OCI-LY3 (cell line): Measurements from ENCODE around the gene LIN28A.
"Not testable (repeated sequence)": the region's sequence is repeated elsewhere in the genome, so short reads cannot be mapped to it uniquely, and the experiment has no call there.

Source experiments
- H2AFZ ChIP-seq: fragments of 200-600, 300-600 bp; shearing (Covaris generic); 2 replicates; pipeline ENCODE4 v1.6.0; 2014; ENCODE audit warnings: antibody characterized with exemption, low read depth, low read length
- H3K27ac ChIP-seq: fragments of 200-600, 300-600 bp; sonication (generic); 2 replicates; pipeline ENCODE4 v1.5.1; 2014; ENCODE audit warnings: mild to moderate bottlenecking, low read length, moderate library complexity, mixed read lengths
- H3K27me3 ChIP-seq: fragments of 200-600, 300-600 bp; sonication (generic); 2 replicates; pipeline ENCODE4 v1.6.1; 2014; ENCODE audit warnings: low read depth, low read length, mixed read lengths
- H3K36me3 ChIP-seq: fragments of 200-600, 300-600 bp; sonication (generic); replicated peaks from 2 replicates; pipeline ENCODE3; 2014; ENCODE audit warnings: low read depth, low read length, mixed read lengths
- H3K4me1 ChIP-seq: fragments of 300-600, 200-600 bp; sonication (generic); 2 replicates; pipeline ENCODE4 v1.6.1; 2014; ENCODE audit warnings: low read length, mixed read lengths
- H3K4me2 ChIP-seq: fragments of 200-600, 300-600 bp; sonication (generic); 2 replicates; pipeline ENCODE4 v1.6.1; 2014; ENCODE audit warnings: low read length, mixed read lengths
- H3K4me3 ChIP-seq: fragments of 300-600, 200-600 bp; sonication (generic); 2 replicates; pipeline ENCODE4 v1.5.1; 2014; ENCODE audit warnings: antibody characterized with exemption, mild to moderate bottlenecking, low read length, moderate library complexity
- H3K79me2 ChIP-seq: fragments of 300-600, 200-600 bp; shearing (Covaris generic); 2 replicates; pipeline ENCODE4 v1.6.1; 2014; ENCODE audit warnings: mild to moderate bottlenecking, low read length, mixed read lengths
- H3K9ac ChIP-seq: fragments of 300-600, 200-600 bp; shearing (Covaris generic); 2 replicates; pipeline ENCODE4 v1.6.0; 2014; ENCODE audit warnings: mild to moderate bottlenecking, low read length, moderate library complexity
- H3K9me3 ChIP-seq: fragments of 200-600, 300-600 bp; shearing (Covaris generic); 2 replicates; pipeline ENCODE4 v1.6.1; 2014; ENCODE audit warnings: low read length, mixed read lengths; ENCODE audit not compliant: insufficient read depth
- H4K20me1 ChIP-seq: fragments of 200-600, 300-600 bp; sonication (generic); 2 replicates; pipeline ENCODE4 v1.6.1; 2016; ENCODE audit warnings: low read length, mixed read lengths; ENCODE audit not compliant: insufficient read depth
- CTCF ChIP-seq: fragments of 200-600, 300-600 bp; sonication (generic); IDR thresholded peaks from 2 replicates; pipeline ENCODE4 v1.5.1; 2014; ENCODE audit warnings: antibody characterized with exemption, low read length, low read depth
- EZH2phosphoT487 ChIP-seq: fragments of 200-600 bp; shearing (Covaris generic); IDR thresholded peaks from 2 replicates; pipeline ENCODE4 v1.6.1; 2018; ENCODE audit warnings: antibody characterized with exemption, mixed run types, low read depth

LIN28A gene

GRCh38 chr1:26368486-26368885 lies 42.1 kb upstream of the LIN28A start:
- Histone ChIP-seq H3K27ac (no peak overlapping the region), H3K36me3 (no peaks in the 10 kb centered on the region), H3K9ac (no peak overlapping the region), H3K9me3 (no peaks in the 10 kb centered on the region), H3K4me1 (no peaks in the 10 kb centered on the region), H3K27me3 (no peaks in the 10 kb centered on the region), H4K20me1 (no peaks in the 10 kb centered on the region), H2AFZ (no peak overlapping the region), H3K4me2 (no peak overlapping the region), H3K4me3 (no peak overlapping the region), H3K79me2 (no peaks in the 10 kb centered on the region)
- TF ChIP-seq CTCF = no peak
- no peak for TF ChIP-seq EZH2phosphoT487

- H3K4me2 ChIP-seq = no peak overlapping the region
These were observed 39.8 kb upstream of the LIN28A start for GRCh38 chr1:26370591-26371382.

GRCh38 chr1:26372039-26372438 lies 38.6 kb upstream of the LIN28A start:
- Histone ChIP-seq H3K9ac (no peak overlapping the region), H3K4me2 (no peak overlapping the region), H4K20me1 (no peaks in the 10 kb centered on the region), H3K79me2 (no peaks in the 10 kb centered on the region), H2AFZ (no peak overlapping the region), H3K4me1 (no peaks in the 10 kb centered on the region), H3K9me3 (no peaks in the 10 kb centered on the region), H3K36me3 (no peaks in the 10 kb centered on the region), H3K27me3 (no peaks in the 10 kb centered on the region), H3K27ac (no peak overlapping the region), H3K4me3 (no peak overlapping the region)
- TF ChIP-seq CTCF = no peak
- TF ChIP-seq EZH2phosphoT487 = no peak

More at GRCh38 chr1:26370591-26371382, 39.8 kb upstream of the LIN28A start:
- Histone ChIP-seq H3K4me3 (no peak overlapping the region), H2AFZ (no peak overlapping the region), H4K20me1 (no peaks in the 10 kb centered on the region), H3K9ac (no peak overlapping the region), H3K4me1 (no peaks in the 10 kb centered on the region), H3K9me3 (no peaks in the 10 kb centered on the region), H3K27ac (no peak overlapping the region), H3K79me2 (no peaks in the 10 kb centered on the region), H3K36me3 (no peaks in the 10 kb centered on the region), H3K27me3 (no peaks in the 10 kb centered on the region)
- no peak for TF ChIP-seq EZH2phosphoT487
- TF ChIP-seq CTCF = no peak

- not testable (repeated sequence) for H3K27ac ChIP-seq
These were observed 38.0 kb upstream of the LIN28A start, which contains the start of gene ZNF683 for GRCh38 chr1:26372611-26373010. Gene ZNF683 (minus strand): TSS chr1:26372750. CDS start chr1:26368571, 4,179 bp downstream.

More at GRCh38 chr1:26372611-26373010, 38.0 kb upstream of the LIN28A start, which contains the start of gene ZNF683:
- not testable (repeated sequence) for H3K9me3 ChIP-seq, H3K4me3 ChIP-seq, H2AFZ ChIP-seq, H3K4me2 ChIP-seq, H4K20me1 ChIP-seq, H3K27me3 ChIP-seq, H3K36me3 ChIP-seq, H3K79me2 ChIP-seq, H3K9ac ChIP-seq, H3K4me1 ChIP-seq
